Activated CD4-positive, CD25-positive, alpha-beta regulatory T cell treated with anti-CD3 and anti-CD28 coated beads, Interleukin-2, amount 50 U/mL, for 16 hours (primary cell): ENCODE data around the gene RWDD4.
"Not testable (repeated sequence)": the region's sequence is repeated elsewhere in the genome, so short reads cannot be mapped to it uniquely, and the experiment has no call there.

ENCODE experiments used
- DNase-seq: peaks from one replicate; pipeline ENCODE4 v3.0.0-alpha.2; 2020; ENCODE audit warnings: low read depth, low spot score

The RWDD4 gene

DNA sequence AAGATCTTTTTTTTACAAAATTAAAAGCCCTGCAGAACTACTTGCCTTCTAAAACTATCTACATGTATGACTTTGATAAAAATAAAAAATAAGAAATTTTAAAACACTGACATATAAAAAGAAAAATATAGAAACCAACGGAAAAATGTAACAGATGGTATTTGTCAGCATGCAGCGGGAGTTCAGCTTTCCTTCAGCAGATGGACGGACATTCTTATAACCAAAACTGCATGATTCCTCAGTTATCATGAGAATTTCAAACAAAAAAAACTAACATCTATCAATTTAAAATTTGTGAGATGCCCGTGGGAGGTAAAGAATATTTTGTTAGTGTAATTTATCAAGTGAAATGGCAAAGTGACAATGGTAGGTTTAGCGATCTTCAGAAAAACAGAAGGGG is 23.2 kb downstream of the RWDD4 start:
- no peak for DNase-seq

DNA sequence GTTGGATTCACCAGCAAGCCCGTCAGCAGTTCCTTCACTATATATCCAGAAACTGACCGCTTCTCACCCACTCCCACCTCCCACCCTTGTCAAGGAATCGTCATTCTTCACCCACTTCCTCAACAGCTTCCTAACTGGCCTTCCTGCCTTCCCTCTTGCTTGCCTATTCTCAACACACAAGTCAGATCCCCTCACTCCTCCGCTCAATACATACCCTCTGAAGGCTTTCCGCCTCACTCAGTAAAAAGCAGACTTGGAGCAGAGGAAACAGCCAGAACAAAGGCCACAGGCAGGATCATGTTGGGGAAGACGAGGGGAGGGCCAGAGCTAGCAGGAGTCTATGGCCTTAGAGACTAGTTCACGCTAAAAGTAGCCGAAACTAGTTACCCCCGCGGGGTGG is 23.7 kb downstream of the RWDD4 start:
- DNase-seq = no peak

DNA sequence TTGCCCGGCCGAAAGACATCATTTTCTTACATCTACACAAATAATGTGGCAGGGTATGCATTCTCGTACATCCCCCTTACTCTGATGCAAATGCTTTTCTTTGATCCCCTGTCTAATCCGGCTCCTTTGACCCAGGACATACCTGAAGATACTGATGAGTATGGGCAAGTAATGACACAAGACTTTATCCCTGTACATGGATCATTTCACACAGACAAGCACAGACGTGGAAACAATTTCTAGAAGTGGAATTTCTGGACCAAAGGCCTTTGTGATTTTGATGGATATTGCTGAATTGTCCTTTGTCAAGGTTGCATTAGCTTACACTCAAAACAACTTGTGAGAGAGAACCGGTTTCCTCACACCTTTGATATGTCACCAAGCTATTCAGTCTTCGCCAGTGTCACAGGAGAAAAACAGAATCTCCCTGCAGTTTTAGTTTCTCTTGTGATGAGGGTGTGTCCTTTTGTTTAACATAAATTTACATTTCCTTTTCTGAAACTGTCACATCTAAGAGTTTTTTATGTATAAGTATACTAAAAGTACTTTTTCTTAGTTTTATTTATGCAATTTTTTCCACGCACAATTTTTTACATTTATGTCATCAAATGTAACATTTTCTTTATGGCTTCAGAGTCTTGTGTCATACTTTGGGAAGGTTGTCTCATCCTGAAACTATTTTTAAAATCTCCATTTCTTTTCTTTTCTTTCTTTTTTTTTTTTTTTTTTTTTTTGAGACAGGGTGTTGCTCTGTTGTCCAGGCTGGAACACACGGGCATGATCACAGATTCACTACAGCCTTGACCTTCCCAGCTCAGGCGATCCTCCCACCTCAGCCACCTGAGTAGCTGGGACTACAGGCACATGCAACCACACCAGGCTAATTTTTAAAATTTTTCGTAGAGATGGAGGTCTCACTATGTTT is 25.2 kb downstream of the RWDD4 start:
- no peak for DNase-seq

DNA sequence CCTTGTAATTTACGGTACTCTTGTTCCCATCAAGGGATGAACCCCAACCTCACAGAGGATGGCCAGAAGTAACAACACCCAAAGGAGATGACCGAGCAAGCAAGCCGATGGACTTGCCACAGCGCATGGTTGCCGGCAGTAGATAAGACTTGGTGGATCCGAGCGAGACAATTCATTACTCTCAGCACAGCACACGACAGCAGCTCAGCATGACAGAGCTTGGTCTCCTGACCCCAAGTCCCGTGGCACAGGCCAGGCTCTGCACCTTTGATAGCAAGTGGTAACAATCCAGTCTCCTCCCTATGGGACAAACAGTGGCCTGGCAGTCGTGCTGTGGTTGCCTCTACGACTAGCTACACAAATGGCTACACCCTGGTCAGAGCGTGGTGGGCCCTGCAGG is 26.3 kb downstream of the RWDD4 start:
- DNase-seq = no peak

DNA sequence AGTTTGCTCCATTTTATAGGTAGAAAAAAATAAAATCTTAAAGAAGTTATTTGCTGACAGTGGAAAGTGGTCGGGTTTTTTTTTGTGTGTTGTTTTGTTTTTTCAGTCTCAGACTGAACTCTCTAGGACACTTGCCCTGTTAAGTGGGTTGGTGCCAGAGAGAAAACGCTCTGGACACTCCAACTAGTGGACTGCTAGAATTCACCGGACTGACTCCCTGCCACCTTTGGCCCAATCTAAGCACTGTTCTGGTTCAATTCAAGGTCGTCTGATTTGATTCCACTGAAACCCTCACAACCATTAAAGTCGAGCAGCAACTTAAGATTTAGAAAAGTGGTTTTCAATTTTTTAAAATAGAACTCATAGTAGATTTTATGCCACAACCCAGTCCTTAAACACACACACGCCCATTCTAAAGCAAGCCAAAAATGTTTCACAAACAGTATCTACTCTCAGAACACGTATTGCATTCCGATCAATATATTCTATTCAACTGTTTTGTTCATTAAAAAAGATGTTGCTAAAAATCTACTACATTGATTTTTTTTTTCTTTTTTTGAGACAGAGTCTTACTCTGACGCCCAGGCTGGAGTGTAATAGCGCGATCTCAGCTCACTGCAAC is 27.3 kb downstream of the RWDD4 start:
- no peak for DNase-seq

DNA sequence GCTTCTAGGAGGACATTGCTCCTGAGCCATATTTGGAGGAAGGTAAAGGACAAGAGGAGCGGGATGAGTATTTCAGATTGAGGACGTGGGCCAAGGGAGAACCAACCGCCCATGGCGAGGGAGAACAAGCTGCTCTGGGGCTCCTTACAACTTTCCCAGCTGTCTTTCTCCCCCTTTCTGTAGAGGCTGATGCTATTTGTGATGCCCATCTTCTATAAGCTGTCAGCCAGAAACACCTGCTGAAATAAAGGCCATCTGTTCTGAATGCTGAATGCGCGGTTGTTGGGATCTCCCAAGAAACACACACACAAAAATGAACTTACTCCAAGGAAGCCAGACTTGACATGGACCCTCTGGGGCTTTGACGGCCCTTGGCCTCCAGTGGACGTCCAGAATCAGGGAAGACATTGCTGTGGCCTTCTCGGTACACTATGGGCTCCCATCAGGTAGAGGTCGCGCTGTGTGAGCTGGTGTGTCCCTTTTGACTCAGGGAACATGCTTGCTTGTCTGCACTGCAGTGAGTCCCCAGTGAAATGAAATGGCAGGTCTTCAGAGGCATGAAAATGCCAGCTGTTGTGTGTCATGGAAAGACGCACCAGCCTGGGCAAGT is 30.9 kb downstream of the RWDD4 start:
- no peak for DNase-seq

DNA sequence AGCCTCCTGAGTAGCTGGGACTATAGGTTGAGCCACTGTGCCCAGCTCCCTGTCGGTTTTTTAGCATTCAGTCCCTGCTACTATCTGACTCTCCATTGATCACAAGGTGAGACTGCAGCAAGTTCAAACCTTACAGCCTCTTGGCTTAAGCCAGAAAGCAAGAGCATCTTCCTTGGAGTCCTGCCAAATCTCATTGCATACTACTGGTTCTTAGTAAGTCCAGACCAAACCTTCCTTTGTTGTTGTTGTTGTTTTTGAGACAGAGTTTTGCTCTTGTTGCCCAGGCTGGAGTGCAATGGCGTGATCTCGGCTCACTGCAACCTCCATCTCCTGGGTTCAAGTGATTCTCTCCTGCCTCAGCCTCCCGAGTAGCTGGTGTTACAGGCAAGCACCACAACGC is 31.7 kb downstream of the RWDD4 start:
- not testable (repeated sequence) for DNase-seq

DNA sequence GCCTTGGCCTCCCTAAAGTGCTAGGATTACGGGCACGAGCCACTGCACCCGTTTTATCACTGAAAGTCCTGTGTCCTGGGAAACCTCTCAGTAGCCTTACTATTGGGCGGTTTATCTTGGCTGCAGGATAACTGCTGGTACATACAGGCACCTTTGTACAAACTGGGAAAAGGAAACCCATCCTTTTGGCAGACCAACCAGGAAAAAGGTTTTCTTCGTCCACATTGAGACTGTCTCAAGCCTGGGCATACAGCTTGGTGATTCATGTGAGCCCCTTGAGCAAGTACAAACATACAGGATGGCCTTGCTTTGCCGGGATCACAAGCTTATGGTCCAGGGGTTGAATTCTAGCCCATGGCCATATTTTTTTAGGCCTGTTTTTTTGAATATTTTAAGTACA is 32.8 kb downstream of the RWDD4 start:
- no peak for DNase-seq

DNA sequence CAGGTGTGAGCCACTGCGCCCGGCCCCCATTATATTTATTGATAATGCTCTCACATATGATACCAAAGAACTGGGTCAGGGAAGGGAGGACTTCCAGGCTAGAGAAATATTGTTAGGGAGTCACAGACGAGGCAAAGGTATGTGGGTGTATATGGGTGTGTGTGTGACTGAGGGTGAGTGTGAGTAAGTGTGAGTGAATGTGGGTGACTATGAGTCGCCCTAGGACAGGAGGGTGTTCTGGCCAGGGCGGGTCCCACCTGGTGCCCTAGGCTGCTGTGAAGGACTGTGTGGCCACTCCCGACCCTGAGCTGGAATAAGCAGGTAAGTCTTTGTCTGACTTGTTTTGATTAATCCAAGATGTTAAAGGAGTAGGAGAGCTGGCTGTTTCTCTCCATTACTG is 34.4 kb downstream of the RWDD4 start:
- no peak for DNase-seq

DNA sequence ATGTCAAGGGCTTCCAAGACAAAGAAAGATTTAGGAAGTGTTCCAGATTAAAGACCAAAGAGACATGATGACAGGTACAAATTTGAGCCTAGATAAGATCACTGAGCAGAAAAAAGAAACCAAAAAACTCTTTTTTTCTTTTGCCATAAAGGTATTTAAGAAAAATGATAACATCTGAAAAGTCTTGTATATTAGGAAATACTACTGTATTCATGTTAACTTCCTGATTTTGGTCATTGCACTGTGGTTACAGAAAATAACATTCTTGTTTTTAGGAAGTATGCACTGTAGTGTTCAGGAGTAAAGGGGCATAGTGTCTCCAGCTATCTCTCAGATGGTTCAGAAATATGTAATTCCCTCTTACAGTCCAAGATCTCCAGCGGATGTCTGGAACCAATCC is 37.1 kb downstream of the RWDD4 start:
- DNase-seq = no peak

DNA sequence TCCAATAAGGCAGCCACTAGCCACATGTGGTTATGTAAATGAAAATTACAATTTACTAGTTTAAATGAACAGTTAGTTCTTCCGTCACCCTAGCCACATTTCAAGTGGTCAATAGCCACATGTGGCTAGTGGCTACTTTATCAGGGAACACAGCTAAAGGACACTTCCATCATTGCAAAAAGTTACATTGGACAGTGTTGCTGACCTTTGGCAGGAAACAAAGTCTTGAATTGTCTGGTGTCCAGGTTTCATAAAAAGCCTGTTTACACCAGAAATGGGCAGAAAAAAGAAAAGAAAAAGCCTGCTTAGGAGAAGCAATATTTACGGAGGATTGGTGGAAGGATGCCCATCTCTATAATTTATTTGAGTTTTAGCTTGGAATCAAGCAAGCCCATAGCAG is 38.6 kb downstream of the RWDD4 start:
- DNase-seq = no peak

DNA sequence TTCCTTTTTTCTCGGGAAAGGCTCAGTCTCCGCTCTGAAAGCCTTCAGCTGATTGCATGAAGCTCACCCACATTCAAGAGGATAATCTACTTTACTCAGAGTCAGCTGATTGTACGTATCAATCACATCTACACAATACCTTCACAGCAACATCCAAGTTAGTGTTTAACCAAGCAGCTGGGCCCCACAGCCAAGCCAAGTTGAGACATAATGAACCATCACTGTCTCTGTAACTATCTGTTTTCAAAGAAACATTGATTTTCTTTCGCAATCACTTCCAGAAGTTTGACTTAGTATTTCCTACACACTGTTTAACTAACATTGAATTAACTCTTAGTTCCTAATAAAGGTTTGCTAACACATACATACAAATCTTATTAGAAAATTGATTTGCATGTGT is 40.3 kb downstream of the RWDD4 start:
- DNase-seq = no peak

DNA sequence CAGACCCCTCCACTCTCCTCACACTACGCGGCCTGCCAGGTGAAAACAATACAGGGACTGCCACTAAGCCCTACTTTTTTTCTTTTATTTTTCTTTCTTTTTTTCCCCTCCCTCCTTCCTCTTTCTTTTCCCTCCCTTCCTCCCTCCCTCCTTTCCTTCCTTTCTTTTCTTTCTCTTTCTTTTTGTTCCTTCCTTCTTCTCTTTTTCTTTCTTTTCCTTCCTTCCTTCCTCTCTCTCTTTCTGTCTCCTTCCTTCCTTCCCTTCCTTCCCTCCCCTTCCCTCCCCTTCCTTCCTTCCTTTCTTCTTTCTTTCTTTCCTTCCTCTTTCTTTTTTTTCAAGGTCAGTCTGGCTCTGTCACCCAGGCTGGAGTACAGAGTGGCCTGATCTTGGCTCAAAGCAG is 41.9 kb downstream of the RWDD4 start:
- no peak for DNase-seq

DNA sequence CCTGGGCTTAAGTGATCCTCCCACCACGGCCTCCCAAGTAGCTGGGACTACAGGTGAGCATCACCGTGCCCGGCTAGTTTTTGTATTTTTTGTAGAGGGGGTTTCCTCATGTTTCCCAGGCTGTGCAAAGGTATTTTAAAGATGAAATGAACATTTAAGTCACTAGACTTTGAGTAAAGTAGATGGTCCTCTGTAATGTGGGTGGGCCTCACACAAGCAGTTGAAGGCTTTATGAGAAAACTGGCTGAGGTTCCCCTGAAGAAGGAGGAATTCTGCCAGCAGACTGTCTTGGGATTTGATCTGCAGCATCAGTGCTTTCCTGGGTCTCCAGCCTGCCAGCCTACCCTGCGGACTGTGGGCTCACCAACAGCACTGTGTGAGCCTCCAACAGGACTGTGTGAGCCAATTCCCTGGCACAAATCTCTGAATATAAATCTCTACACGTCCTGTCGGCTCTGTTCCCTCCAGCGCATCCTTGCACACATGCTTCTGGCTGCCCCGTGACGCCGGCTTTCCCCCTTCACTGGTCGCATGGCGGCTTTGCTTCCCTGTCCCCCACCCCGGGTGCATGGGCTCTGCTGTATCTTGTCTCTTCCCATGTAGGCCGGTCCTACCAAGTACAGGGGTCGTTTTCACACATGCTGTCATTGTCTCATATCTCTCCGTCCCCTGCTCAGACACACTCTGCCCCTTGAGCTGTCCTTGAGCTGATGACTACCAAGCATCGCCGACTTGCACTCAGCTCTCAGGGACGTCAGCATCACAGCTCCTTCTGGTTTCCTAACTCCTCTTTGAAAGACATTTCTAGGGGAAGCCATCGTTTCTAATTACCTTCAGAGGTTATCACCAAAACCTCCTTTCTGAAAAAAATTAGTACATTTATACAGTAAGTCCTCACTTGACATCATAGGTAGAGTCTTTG is 46.4 kb downstream of the RWDD4 start:
- no peak for DNase-seq

DNA sequence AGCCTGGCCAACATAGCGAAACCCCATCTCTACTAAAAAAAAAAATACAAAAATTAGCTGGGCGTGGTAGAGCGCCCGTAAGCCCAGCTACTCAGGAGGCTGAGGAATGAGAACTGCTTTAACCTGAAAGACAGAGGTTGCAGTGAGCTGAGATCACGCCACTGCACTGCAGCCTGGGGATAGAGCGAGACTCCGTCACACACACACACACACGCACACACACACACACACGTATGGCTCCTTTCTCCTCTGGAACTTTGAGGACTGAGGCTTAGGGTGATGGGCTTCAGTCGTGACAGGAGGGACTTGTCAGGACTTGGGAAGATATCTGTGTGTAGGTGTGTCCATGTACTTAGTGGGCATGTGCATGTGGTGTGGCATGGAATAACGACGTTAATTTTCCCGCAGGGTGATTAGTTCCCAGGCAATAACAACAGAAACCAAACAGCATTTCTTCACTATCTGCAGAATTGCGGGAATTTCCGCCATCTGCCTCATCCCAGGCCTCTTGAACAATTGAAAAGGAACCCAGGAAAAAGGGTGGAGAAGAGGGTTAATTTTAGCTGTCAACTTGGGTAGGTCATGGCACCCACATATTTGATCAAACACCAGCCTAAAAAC is 47.7 kb downstream of the RWDD4 start:
- DNase-seq = no peak

DNA sequence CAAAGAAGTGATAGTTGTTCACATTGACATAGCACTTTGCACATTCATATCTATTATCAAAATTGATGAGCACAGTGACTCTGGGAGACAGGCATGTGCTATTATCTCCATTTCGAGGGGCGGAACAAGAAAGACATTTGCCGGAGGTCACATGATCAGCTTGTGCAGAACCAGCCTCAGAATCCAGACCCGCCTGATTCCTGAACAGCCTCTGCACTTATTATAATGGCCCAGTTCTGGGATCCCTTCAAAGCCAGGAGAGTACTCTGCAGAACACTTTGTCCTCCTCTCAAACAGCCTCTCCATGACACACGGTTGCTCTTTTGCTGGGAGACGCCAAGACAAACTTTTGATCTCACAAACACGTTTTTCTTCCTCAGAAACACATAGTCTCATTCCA is 48.4 kb downstream of the RWDD4 start:
- no peak for DNase-seq

DNA sequence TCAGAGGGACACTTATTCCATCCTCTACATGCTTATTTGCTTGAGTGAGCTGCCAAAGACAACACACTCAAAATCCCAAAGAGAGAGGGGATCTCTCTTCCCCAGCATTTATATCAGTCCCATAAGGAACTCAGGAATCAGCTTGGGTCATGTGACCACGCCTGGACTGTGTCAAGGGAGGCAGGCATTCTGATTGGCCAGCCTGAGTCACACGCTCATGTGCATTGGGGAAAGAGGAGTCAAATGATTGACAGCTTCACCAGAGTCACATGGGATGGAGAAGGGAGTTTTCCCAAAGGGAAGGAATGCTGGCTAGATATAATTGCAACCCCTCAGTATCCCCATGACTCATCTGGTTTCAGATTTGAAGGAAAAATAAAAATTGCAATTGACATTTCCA is 49.0 kb downstream of the RWDD4 start:
- no peak for DNase-seq

DNA sequence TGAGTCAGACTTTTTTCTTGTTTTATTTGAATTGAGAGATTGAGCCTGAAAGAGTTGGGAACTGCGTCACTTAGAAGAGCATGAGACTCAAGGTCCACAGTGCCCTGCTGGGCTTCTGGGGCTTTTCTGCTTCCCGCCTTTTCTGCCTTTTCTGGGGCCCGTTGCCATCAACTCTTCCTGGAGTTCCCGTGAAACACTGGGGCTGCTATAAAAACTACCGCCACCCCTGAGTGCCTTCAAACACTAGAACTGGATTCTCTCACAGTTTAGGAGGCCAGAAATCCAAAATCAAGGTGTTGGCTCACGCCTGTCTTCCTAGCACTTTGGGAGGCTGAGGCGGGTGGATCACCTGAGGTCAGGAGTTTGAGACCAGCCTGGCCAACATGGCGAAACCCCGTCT is 49.8 kb downstream of the RWDD4 start:
- no peak for DNase-seq

DNA sequence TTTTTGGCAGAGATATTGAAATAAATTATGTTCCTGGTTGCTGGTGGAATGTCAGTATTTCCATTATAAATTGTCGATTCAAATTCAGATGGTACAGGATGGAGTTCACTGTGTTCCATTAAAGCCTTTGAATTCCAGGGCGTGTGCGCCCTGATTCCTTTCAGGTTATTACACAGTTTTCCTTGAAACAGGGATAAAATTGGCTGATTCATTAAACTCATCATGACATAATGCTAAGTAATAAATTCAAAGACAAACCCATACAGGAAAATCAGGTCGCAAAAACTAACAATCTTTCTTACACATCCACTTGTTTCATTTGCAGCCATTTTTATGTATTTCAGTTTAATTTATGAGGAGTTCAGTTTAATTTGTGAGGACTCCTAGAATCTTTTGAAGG is 51.1 kb downstream of the RWDD4 start:
- DNase-seq = no peak

DNA sequence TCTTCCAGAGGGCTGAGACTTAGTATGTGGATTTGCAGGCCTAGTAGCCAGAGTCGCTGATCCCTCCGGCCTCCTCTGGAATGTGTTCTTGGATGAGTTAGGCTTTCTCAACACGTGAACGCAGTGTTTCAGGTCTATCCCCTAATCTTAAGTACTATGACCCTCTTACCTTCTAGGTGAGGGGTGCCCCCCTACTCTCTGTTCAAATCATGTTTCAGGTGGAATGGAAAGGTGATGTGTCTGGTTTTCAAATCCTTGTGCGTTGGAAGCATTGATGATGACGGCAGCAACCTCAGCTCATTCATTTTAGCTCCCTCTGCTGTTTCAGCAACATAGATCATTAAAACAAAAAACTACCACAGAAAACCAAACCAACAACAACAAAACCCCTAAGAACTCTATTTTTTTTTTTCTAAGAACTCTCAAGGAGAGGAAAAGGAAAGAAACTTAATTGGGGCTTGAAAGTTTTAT is 56.4 kb downstream of the RWDD4 start:
- no peak for DNase-seq

DNA sequence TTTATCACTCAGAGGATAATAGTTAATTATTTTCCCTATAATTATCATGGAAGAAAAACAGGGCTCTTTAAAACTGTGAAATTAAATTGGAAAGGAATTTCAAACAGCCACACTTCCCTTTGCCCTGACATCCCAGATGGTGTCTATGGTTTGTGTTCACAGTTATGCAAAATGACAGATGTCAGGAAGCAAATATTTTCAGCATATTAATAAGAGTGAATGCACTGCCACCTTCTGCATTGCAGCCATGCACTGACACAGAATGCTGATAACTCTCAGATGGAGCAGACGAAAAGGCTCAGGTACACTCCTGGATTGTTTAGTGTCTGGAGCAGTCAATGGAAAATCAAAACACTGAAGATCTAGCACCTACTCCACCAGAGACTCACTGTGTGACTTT is 57.6 kb downstream of the RWDD4 start:
- no peak for DNase-seq
